DMS153 treated with DMSO at 0.1 percent for 48 hours (cell line): ENCODE data around the gene LIPJ.
A peak's percentile ranks its signal among the peaks of the same experiment; 100 is the strongest.

Experiments
- DNase-seq: peaks from one replicate; lab custom pipeline; 2025; ENCODE audit not compliant: unreplicated experiment; lab: John Stamatoyannopoulos, UW

The LIPJ gene, protein sequence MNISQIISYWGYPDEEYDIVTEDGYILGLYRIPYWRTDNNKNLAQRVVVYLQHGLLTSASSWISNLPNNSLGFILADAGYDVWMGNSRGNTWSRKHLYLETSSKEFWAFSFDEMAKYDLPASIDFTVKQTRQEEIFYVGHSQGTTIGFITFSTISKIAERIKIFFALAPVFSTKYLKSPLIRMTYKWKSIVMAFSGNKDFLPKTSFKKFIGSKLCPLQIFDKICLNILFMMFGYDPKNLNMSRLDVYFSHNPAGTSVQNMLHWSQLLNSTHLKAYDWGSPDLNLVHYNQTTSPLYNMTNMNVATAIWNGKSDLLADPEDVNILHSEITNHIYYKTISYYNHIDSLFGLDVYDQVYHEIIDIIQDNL

DNA sequence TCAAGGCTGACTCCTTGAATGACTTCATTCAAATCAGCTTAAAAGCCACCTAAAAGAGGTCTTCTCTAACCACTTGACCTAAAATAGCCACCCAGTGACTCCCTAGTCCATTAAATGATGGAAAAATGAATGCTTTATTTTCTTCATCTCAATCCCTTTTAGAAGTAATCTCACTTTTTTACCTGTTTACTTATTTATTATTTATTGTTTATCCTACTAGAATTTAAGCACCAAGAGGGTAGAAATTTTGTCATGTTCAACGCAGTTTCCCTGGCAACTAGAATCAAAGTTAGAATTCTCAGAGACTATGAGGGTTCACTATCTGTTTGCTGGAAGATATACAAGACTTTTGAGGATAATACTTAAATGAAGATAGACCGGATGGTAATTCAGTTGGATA, at the start of gene LIPJ:
LIPJ (plus strand) TSS at position 301 of the 400 bp plus-strand sequence. CDS start 3,926 bp downstream, outside the sequence.
- DNase-seq = no peak

DNA sequence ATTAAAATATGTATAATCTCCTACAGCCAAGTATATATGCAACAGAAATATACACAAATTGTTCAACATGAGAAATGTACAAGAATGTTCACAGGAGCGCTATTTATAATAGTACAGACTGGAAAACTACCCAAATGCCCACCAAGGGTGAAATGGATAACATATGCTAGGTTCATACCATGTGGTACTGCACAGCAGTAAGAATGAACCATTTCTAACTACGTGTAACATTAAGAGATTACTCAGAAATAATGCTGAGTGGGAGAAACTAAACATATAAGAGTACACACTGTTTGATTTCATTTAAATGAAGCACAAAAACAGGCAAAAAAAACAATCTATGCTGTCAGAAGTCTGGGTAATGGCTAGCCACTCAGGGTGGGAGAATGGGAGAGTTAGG, 49.2 kb upstream of the LIPJ start:
- no peak for DNase-seq

DNA sequence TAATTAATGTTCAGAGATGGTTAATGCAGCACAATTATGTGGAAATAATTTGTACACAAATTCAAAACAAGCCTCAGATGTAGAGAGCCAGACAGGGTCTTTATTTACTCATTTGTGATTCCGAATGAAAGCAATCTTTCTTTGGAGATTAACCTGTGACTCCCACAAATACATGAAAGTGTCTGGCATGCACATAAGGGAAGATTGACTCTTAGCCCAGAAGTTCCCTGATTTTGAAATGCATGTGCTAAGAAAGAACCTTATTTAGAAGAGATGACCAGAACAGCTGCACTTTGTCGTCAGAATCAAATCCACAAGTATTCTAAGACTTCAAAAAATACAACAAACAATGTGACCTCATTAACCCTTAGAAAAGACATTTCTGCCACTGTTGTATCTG, 48.5 kb upstream of the LIPJ start:
- DNase-seq = no peak

DNA sequence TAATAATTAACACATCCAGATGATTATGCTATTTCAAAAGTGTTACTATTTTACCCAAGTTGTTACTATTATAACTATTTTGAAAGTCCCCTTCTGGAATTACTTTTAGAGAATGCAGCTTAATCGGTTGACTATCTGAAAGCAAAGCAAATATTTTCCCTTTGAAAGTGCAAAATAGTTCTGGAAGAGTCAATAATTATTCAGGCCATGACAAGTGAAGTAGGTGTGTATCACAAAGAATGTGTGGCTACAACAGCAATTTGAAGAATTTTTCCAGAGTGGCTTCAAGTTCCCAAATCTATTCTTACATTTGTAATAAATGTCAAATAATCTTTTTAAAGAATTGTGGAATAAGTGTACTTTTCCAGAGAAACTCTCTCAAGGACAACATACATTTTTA, 46.2 kb upstream of the LIPJ start:
- no peak for DNase-seq

DNA sequence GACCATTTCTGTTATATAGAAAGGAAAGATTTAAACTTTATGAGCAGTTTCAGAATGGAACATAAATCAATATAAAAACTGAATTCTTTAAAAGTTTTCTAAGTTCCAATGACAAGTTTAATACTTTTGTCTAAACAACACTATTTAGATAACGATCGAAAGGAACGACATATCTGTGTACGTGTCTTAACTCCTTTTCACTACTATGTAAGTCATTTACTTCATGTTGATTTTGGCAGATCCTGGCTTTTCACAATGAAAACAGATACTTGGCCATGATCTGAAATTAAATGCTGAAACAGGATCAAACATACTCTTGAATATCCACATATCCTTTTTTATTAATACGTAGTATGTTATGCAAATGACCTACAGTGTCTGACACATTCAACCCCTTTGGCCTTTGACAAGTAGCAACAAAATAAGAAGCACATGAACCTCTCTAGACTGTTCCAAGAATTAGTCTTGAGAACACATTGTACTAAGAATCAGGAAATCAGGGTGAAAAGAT, 45.4 kb upstream of the LIPJ start:
- DNase-seq = no peak

DNA sequence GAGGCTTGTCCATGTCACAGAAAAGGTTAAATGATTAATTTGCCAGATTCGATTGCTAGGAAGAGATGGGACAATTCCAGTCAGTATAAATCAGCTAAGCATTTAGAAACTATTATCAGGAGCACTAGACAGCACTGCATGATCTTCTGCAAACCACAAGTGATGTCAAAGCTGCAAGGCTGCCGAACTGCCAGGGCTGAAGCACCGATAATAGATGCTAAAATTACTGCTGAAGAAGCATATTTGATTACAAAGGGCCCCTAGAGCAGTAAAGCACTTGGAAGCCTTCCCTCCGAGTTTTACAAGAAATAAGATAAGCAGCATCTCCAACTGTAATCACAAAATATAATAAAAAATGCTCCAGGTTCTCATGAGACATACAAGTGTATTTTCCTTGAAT, 44.0 kb upstream of the LIPJ start:
- DNase-seq = no peak

DNA sequence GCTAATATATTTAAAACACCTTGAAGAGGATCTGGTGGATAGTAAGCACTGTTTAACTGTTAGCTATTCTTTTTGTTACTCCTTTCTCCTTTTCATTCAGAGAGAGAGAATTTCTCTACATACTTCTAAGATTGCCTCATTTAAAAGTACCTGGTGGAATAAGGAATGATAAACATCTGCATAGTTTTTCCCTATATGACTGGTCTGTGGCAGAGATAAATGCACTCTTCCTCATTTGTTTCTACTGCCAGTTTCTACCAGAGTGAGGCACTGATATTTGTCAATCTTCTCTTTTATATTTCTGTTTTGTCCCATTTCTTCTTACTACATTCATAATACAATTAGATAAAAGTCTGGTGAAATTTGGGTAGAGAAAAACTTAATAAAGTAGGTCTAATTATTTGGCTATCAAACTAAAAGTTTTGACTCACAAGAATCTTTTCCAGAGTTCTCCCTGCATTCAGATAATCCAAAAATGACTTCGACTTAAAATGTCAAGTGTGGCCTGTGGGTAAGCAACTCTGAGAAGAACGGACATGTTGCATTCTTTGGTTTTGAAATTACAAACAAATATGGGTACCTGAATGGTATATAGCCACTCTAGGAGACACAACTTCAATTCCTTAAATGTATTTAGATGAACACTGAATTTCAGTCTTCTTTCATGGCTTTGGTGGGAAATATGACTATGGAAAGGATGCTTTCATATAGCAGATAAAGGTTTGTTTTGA, 42.3 kb upstream of the LIPJ start:
- no peak for DNase-seq

DNA sequence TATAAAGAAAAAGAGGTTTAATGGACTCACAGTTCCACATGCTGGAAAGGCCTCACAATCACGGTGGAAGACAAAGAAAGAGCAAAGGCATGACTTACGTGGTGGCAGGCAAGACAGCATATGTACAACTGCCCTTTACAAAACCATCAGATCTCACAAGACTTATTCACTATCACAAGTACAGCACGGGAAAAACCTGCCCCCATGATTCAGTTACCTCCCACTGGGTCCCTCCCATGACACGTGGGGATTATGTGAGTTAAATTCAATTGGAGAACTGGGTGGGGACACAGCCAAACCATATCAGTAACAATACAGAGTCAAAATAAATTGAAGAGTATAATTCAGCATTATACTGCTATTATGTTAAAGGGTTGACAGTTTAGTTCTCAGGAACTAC, 41.2 kb upstream of the LIPJ start:
- DNase-seq = no peak

DNA sequence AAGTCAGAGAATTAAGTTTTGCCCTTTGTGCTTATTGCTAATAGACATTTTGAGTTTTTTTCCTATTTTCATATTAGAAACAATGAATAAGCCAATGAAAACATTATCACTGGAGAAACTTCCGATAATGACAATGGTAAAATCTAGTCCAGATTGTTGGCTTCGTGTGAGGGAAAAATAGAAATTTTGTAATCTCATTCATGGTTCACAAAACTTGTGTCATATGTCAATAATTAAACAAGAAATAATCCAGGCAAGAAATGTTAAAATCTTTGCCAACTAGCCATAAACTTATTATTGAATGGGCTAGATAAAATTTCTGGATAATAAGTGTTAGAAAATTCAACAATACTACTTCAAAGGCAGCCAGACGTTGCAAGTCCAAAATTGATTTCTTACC, 40.1 kb upstream of the LIPJ start:
- DNase-seq = no peak

DNA sequence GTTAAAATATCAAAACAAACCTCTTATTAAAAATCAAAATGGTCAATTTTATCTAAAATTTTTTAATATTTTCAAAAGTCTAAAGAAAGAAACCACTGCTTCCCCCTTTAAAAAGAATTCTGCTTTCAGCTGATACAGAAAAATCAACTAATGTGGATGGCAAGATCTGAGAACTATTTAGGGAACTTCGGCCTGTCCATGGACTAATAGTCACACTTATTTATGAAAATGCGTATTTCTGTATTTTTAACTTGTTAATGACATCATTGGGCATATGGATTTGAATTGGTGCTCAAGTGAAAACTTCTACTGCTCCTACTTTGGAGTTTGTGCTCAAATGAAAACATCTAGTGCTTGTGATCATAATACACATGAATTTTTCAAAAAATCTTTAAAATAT, 35.3 kb upstream of the LIPJ start:
- no peak for DNase-seq

DNA sequence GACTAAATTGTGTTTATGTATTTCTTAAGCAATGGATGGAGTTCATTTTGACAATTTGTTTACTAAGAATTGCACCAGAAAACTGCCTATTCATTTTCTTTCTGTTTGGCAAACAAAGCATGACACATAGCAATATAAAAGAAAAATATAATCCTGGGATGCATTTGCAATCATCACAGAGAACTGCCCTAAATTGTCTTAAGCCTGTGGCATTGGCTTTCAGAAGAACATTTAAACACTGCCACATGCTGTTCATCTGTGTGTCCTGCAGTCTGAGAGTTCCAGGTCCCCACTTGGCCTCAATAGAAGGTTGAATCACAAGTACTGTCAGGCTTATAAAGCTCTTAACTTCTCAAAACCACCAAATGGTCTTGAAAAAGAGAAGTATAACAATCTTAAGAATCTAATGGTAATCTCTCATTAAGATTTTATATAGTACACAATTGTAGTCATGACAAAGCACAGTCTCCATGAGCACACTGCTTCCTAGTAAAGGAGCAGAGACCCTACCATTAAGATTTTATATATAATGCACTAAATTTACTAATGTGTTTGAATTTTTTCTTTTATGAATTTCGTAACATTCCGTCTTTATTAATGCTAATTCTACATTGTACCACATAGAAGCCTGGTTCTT, 33.3 kb upstream of the LIPJ start:
- peak; percentile 84 for DNase-seq

DNA sequence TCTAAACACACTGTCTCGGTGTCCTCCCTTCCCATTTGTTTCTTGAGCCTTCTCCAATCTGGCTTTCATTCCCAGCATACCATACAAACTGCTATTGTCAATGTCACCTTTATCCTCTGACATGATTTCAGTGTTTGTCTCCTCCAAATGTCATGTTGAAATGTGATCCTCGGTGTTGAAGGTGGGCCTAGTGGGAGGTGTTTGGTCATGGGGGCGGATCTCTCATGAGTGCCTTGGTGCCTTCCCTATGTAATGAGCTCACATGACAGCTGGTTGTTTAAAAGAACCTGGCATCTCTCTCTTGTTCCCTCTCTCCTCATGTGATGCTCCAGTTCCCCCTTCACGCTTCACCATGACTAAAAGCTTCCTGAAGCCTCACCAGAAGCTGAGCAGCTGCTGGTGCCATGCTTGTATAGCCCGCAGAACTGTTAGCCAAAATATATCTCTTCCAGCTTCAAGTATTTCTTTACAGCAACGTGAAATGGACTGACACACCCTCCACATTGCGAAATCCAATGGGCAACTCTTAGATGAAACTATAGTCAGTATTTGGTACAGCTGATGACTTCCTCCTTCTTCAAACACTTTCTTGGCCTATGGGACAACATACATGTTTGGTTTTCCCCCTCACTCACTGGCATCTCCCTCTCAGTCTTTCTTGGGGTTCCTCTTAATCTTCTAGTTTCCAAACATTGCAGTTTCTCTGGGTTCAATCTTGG, 31.2 kb upstream of the LIPJ start:
- DNase-seq = no peak

DNA sequence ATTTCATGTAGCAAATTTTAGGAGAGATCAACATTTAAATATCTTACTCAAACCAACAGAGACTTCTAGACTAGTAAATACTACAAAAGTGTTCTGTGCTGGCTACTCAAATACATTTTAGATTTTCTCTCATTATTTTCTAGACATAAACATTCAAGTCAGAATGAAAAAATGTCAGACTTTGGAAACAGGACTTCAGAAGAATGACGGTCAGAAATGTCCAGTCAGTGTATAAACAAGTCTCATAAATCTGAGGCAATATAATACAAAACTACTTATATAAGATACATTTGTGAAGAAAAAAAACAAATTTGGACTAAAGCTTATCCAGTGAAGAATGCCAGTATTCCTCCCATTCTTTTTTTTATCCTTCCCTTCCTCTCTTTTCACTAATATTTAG, 29.3 kb upstream of the LIPJ start:
- DNase-seq = no peak

DNA sequence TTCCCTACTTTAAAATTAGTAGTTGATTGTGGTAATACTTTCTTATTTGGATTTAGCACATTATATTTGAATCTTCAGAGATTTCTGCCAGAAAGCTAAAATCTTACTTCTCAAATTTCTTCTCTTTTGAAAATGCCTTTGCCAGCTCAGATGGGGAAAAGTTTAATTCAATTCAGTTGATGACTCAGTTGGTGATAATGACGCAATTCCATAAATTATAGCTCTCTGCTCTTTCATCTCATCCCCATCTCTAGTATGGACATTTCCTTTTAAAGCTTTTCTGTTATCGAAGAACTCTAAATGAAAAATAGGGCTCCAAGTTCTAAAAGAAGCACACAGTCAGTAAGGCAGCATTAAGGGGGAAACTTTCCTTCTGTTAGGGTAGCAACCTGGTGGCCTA, 28.9 kb upstream of the LIPJ start:
- no peak for DNase-seq

DNA sequence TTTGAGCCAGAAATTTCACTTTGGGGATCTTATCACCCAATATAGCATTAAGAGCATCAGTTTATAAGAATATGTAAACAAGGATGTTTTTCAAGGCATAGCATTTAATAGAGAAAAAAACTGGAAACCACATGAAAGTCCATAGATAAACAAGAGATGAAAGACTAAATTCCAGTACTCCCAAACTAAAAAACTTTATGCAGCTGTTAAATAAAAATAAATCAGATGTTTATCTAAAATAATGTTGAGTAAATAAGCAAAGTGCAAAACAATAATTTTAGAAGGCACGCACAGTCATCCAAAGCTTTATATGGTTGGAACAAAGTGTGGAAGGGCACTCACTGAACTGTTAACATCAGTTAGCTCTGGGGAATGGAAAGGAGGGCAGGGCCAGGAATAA, 24.4 kb upstream of the LIPJ start:
- no peak for DNase-seq

DNA sequence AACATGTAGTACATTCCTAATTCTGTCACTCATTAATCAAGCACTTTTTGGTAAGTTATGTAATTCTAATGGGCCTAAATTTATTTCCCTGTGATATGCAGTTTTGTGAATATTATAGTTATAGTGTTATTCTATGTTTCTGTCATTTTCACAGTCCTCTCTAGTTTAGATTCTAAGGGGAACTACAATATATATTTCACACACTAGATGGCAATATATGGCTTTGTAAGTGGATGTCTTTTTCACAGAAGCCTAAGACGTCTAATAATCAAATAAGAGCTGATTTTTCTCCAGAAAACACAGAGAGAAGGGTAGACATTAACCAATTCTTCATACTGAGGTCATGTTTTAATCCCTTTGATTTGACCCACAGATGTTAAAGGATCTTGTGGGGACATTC, 21.5 kb upstream of the LIPJ start:
- peak; percentile 32 for DNase-seq

DNA sequence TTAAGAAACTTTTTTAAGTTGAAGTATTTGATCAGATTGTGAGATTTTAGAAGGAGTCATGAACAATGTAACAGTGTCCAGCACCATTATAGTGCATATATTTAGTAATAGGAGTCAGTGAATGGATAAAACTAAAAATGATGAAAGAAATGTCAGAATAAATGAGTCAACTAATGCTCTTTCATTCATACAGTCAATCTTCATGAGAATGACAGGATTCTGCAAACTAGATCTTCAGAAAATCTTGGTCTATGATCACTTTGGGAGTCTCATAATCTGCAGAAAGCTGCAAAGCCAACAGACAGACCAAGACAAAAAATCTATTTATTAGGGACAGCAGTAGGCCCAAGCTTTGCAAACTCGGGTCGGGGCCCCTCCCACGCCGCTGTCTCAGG, 4.2 kb upstream of the LIPJ start:
- DNase-seq = no peak

DNA sequence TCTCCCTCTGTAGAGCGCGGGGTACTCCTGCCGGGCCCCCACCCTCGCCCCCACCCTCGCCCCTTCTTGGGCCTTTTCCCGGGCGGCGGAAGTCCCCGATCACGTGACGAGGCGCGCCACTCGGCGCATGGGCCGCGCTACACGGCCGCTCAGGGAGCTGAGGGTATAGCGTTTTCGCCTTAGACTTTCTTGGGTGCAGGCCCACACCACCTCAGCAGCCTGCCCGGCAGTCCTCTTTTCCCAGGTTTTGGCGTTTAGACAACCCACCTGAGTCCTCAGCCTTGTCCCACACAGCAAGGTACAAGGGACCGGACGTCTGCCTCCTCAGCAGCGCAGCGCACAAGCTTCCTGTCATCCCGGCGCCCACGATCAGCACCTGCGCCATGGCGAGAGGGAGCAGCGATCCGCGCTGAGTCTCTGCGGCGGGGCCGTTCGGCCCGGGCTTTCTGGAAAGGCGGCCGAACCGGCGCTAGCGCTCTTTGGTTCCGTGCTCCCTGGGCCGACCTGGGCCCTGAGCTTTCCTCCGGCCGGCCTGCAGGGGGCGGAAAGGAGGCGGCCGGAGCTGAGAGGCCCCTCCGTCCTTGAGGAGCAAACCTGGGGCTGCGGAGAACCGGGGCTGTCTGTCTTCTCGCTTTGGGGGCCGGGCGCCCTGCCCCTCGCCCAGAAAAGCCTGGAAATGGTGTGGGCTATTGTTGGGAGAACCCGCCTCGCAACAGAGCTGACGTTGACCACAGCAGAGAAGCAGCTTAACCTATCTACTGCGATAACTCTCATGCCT, 3.6 kb upstream of the LIPJ start, which contains the start of gene RNLS:
RNLS (minus strand) TSS at position 513 of the 778 bp plus-strand sequence.
- peak; percentile 74 for DNase-seq

DNA sequence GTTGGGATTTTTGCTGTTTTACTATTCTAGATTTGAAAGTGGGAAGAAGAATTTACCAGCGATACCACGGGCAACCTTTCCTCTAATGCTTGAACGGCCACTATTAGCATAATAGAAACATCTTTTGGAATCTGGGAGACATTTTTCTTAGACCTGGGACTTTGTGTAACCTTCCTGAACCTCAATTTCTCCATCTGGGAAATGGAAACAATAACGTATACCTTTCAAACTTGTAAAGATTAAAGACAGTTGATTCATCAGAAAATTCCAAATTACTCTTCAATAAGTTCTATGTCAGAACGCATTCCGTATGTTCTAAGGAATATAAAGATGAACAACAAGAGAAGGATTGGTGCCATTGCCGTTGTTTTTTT, 3.0 kb upstream of the LIPJ start:
- DNase-seq = no peak

DNA sequence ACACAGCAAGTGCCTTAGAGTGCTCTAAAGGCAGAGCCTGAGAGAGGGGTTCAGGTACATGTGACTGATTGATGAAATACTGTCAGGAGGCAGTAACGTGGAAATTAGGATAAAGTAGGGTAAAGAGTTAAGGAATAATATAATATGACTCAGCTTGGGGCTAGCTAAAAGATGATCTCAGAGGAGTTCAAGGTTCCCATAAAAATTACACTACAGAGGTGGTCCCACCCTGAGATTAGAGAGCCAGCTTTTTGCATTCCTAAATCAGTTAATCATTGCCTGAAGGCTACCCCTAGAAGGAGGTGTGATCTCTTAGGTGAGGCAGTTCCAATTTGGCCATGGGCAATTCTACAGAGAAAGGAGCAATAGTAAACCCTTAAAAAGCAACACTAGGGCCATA, 5.8 kb downstream of the LIPJ start:
- DNase-seq = no peak

DNA sequence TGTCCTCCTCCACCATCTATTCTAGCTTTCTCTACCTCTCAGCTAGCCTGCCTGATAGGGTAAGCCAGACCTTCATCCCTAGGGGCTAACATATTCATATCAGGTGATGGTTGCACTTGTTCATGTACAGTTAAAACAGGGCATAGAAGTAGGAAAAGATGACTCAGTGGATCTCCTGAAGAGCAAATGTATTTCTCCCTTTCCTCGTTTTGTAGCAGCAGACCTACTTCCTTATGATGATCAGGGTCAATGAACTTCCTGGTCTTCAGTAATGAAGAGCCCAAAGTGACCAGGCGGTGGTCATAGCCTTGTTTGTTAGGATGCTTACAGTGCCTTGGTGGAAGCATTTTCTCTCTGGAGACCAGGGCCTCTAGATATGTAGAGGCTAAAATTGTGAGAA, 6.3 kb downstream of the LIPJ start:
- DNase-seq = no peak
